Spleen (tissue), 7 donors: ENCODE results near the gene RBSN.

ENCODE experiments used
- POLR2A ChIP-seq, 3 donors: fragments of 450-650 bp; IDR thresholded peaks; one replicate each; pipeline ENCODE4 v1.5.1; 2017; ENCODE audit warnings: antibody characterized with exemption in 3 of 3, mild to moderate bottlenecking in 1 of 3
- POLR2AphosphoS5 ChIP-seq, 3 donors: sonication (generic); formaldehyde crosslinking; IDR thresholded peaks; one replicate each; pipeline ENCODE4 v1.5.1; 2017; ENCODE audit warnings: antibody characterized with exemption in 3 of 3
- TF ChIP-seq, protein P1 (sequence below), 11 experiments: fragments of 200-600 bp in 7 of 11; fragments of 450-650 bp in 4 of 11; sonication (generic) in 4 of 11; IDR thresholded peaks in 8 of 11; conservative IDR thresholded peaks in 3 of 11; 1 replicate in 7 of 11; 2 replicates in 4 of 11; pipeline versions ENCODE4 v1.4.0 to v1.8.0; 2016 to 2021; ENCODE audit warnings: antibody characterized with exemption in 11 of 11, inconsistent platforms in 4 of 11, mild to moderate bottlenecking in 1 of 11
- donor health status: DM: no; HTN: no; CAD: no; lungs with moderate emphysema.
- donor health status: DM: no; HTN: no; CAD: no.
- donor health status: DM: no; HTN: no; CAD: no.

DNA sequence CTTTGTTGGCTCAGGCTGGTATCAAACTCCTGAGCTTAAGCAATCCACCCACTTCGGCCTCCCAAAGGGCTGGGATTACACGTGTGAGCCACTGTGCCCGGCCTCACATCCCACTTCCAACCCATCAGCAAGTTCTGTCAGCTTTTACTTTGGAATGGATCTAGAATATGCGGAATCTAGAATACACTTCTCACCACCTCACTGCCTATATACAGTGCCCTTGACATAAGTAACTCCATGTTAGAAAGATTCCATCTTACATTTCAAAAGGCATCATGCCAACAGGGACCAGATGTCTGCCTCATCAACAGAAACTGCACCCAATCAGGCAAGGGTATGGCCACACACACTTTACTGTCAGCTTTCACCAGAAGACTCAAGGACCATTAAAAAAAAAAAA, 9.9 kb upstream of the RBSN start:
- TF ChIP-seq, protein P1, sequence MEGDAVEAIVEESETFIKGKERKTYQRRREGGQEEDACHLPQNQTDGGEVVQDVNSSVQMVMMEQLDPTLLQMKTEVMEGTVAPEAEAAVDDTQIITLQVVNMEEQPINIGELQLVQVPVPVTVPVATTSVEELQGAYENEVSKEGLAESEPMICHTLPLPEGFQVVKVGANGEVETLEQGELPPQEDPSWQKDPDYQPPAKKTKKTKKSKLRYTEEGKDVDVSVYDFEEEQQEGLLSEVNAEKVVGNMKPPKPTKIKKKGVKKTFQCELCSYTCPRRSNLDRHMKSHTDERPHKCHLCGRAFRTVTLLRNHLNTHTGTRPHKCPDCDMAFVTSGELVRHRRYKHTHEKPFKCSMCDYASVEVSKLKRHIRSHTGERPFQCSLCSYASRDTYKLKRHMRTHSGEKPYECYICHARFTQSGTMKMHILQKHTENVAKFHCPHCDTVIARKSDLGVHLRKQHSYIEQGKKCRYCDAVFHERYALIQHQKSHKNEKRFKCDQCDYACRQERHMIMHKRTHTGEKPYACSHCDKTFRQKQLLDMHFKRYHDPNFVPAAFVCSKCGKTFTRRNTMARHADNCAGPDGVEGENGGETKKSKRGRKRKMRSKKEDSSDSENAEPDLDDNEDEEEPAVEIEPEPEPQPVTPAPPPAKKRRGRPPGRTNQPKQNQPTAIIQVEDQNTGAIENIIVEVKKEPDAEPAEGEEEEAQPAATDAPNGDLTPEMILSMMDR (IDR thresholded peaks at IDR 0.05 in 8 of 11, conservative IDR thresholded peaks at IDR 0.05 in 3 of 11) = no peak
- TF ChIP-seq POLR2AphosphoS5 (IDR thresholded peaks at IDR 0.05) (no peak), POLR2A (IDR thresholded peaks at IDR 0.05) (no peak)
